Left lung (tissue), 10 donors: ENCODE measurements around the gene U2AF1L4. TPM values are rescaled to one million over a fixed set of nuclear protein-coding genes. Genes with fewer than 3 reads are reported as not detected.

Experiments
- ATAC-seq: fragments of 200-7000 bp; cut with Tn5 transposase; one replicate; pipeline ENCODE4 v1.9.1; 2020; ENCODE audit warnings: moderate library complexity
- DNase-seq, 4 donors: peaks; one replicate each; pipeline ENCODE4 v3.0.0-alpha.2; 2013 to 2020
- H3K27ac ChIP-seq, 2 donors: fragments of 200-600 bp; sonication (generic) in 1 of 2; one replicate each; pipeline versions ENCODE4 v1.5.0 to v1.8.0; 2020 to 2021
- H3K27me3 ChIP-seq, 2 donors: fragments of 200-600 bp; sonication (generic) in 1 of 2; one replicate each; pipeline versions ENCODE4 v1.5.0 to v1.8.0; 2020 to 2021
- H3K36me3 ChIP-seq, 2 donors: fragments of 200-600 bp; sonication (generic) in 1 of 2; one replicate each; pipeline versions ENCODE4 v1.5.0 to v1.8.0; 2020 to 2021
- H3K4me1 ChIP-seq, 2 donors: fragments of 200-600 bp; one replicate each; pipeline ENCODE4 v1.8.0; 2021
- H3K4me3 ChIP-seq, 2 donors: fragments of 200-600 bp; sonication (generic) in 1 of 2; one replicate each; pipeline versions ENCODE4 v1.5.0 to v1.8.0; 2020 to 2021; ENCODE audit warnings: mild to moderate bottlenecking in 1 of 2
- H3K9me3 ChIP-seq, 2 donors: fragments of 200-600 bp; sonication (generic) in 1 of 2; one replicate each; pipeline versions ENCODE4 v1.5.0 to v1.8.0; 2020 to 2021
- CTCF ChIP-seq, 2 donors: fragments of 200-600 bp; sonication (generic) in 1 of 2; IDR thresholded peaks; one replicate each; pipeline versions ENCODE4 v1.5.0 to v1.8.0; 2021; ENCODE audit warnings: antibody characterized with exemption in 2 of 2
- intact Hi-C, 2 donors: fragments of 100-400 bp; cut with DNase I; formaldehyde crosslinking; loops; one replicate each; pipeline versions ENCODE4 v1.11.2 to v1.14.2; 2022
- polyA plus RNA-seq, 6 donors: library from polyadenylated mRNA; unstranded; fragments of 120-200 nt; gene quantifications; one replicate each; pipeline ENCODE4 v1.2.1, GENCODE V29; 2013; ENCODE audit not compliant: insufficient read length in 6 of 6
- total RNA-seq, 2 donors: library from RNA; stranded (reverse); fragmentation: NEBNext Ultra II Directional; extraction: Animal tissue kit (Norgen Biotek cat#: 25700); gene quantifications; one replicate each; pipeline ENCODE4 v1.2.1, GENCODE V29; 2021
- donor health status: DM: no; HTN: yes; CAD: no.
- donor health status: DM: no; HTN: no; CAD: no.

U2AF1L4 gene
- total and polyA plus RNA-seq, 8 donors: 15.2 to 20.5 (median 16.5) TPM

GRCh38 chr19:35757231-35757748 is 12.1 kb upstream of the U2AF1L4 start:
- DNase-seq: peak; percentile 81 to 92 (median 84)
- Histone ChIP-seq H3K4me1 (peaks cover 13 to 41% of the 10 kb centered on the region in 2 donors), H3K27me3 (peaks cover 0 to 21% of the 10 kb centered on the region in 2 donors), H3K27ac (peak overlapping the region; percentile 86 to 94), H3K4me3 (peak overlapping the region; percentile 19 to 92), H3K36me3 (peaks cover 0 to 38% of the 10 kb centered on the region in 2 donors), H3K9me3 (no peaks in the 10 kb centered on the region)
- peak; percentile 39 for ATAC-seq
- intact Hi-C loops: no loop called here
- TF ChIP-seq CTCF (IDR thresholded peaks at IDR 0.05): no peak

- DNase-seq (peak in 3 of 4 donors; percentile 78 to 85 (median 82)), ATAC-seq (peak; percentile 5)
- no peaks in the 10 kb centered on the region for H3K9me3 ChIP-seq
- H3K4me3 ChIP-seq: peak within 1 kb of the TSS; percentile 21 to 92
- peaks cover 0 to 38% of the 10 kb centered on the region in 2 donors for H3K36me3 ChIP-seq
- H3K27ac ChIP-seq: peak within 1 kb of the TSS; percentile 94 to 95
- intact Hi-C loops: no loop called here
- peaks cover 0 to 21% of the 10 kb centered on the region in 2 donors for H3K27me3 ChIP-seq
- peaks cover 13 to 41% of the 10 kb centered on the region in 2 donors for H3K4me1 ChIP-seq
- no peak for TF ChIP-seq CTCF (IDR thresholded peaks at IDR 0.05)
Measured at GRCh38 chr19:35756377-35757230, 11.4 kb upstream of the U2AF1L4 start, which contains the start of gene HSPB6. Gene HSPB6, minus strand, starts transcription at chr19:35757029. Its CDS starts 21 bp downstream, at chr19:35757008.

- intact Hi-C loops: no loop called here
- peak; percentile 7 for ATAC-seq
- peak overlapping the region; percentile 21 to 92 for H3K4me3 ChIP-seq
Measured at GRCh38 chr19:35755550-35756376, 10.5 kb upstream of the U2AF1L4 start.

GRCh38 chr19:35755131-35755549 is 9.9 kb upstream of the U2AF1L4 start:
- H3K4me3 ChIP-seq: peak overlapping the region; percentile 21 to 92
- no peak for DNase-seq
- ATAC-seq: no peak
- H3K36me3 ChIP-seq: peaks cover 0 to 40% of the 10 kb centered on the region in 2 donors
- H3K27me3 ChIP-seq: peaks cover 0 to 21% of the 10 kb centered on the region in 2 donors
- intact Hi-C loops: no loop called here
- H3K9me3 ChIP-seq: no peaks in the 10 kb centered on the region
- peak overlapping the region in 1 of 2 donors; percentile 94 for H3K27ac ChIP-seq
- H3K4me1 ChIP-seq: peaks cover 13 to 44% of the 10 kb centered on the region in 2 donors
- TF ChIP-seq CTCF (IDR thresholded peaks at IDR 0.05): no peak

More at GRCh38 chr19:35755550-35756376, 10.5 kb upstream of the U2AF1L4 start:
- Histone ChIP-seq H3K9me3 (no peaks in the 10 kb centered on the region), H3K27me3 (peaks cover 0 to 21% of the 10 kb centered on the region in 2 donors), H3K4me1 (peaks cover 13 to 41% of the 10 kb centered on the region in 2 donors), H3K36me3 (peaks cover 0 to 40% of the 10 kb centered on the region in 2 donors), H3K27ac (peak overlapping the region; percentile 86 to 94)
- no peak for TF ChIP-seq CTCF (IDR thresholded peaks at IDR 0.05)
- DNase-seq: peak in 2 of 4 donors; percentile 69 to 84
